ENCODE data around the gene RTP3. TPM values are rescaled to one million over a fixed set of nuclear protein-coding genes. Genes with fewer than 3 reads are reported as not detected.

The RTP3 gene
- total RNA-seq = 0.07 TPM in 1 of 2 replicates, not detected in the other

DNA sequence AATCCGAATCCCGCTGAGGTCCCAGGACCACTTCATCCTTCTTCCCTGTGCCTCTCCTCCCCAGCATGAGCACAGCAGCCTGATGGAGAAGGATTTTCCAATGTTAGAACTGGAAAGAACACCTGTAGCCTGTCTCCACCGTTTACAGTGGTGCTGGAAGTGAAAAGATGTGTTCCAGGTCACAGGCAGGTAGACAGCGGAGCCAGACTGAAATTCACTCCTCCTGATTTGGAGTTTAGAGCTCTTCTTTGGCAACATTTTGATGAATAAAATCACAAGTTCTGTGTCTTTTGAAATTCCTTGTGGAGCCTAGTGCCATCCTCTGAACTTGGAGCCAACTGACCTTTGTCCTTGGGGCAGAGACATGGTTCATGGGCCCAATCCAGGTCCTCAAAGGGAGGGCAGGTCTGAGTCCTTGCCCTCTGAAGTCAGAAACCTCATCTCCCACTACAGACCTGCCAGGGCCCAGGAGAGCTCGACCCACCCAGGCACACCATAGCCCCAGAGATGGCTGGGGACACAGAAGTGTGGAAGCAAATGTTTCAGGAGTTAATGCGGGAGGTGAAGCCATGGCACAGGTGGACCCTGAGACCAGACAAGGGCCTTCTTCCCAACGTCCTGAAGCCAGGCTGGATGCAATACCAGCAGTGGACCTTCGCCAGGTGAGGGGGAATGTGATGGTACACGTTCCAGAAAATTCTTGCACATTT is at the start of gene RTP3:
Gene RTP3, plus strand, starts transcription at position 421 of the 710 bp plus-strand sequence. Its CDS starts 87 bp downstream, at position 508.
- no peak for DNase-seq (ENCODE audit: low read depth, low spot score)

DNA sequence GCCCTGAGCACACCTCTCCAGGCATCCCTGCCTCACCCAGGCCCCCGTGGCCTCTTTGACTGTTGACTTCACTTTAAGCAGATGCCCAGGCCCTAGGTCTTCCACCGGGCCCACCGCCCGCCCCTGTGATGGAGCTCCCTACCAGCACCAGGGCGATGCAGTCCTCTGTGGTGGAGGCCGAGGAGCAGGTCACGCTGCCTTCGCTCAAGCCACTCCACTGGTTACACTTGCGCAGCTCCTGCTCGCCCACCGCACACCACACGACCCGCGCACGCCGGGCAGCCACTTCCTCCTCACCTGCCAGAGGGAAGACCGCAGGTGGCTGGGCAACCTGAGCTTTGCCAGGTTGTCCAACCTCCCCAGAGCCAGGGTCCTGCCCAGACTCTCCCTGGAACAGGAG is 49.1 kb upstream of the RTP3 start:
- no peak for DNase-seq (ENCODE audit: low read depth, low spot score)

- DNase-seq (ENCODE audit: low read depth, low spot score) = no peak
These were observed 47.8 kb upstream of the RTP3 start for GRCh38 chr3:46449755-46450552.

GRCh38 chr3:46453526-46454208 is 44.1 kb upstream of the RTP3 start:
- DNase-seq (ENCODE audit: low read depth, low spot score) = no peak

- no peak for DNase-seq (ENCODE audit: low read depth, low spot score)
These were observed 43.6 kb upstream of the RTP3 start for GRCh38 chr3:46454209-46454595.

DNA sequence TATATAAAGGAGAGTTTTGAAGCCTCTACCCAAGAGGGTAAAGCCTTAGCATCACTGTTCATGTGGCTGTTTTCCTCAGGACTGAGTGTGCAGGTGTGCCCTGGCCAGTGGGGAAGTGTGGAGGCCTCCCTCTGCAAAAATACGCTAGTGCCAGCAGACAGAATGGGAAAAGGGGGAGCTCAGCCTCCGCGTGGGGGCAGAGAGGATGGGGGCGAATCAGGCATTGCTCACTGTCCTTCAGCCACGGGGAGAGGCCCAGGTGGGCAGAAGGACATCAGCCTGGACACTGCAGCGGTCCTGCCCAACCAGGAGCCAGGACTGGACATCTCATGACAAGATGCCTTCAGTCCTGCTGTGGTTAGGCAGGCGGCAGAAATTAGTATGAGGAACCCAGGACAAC is 43.2 kb upstream of the RTP3 start:
- no peak for DNase-seq (ENCODE audit: low read depth, low spot score)

DNA sequence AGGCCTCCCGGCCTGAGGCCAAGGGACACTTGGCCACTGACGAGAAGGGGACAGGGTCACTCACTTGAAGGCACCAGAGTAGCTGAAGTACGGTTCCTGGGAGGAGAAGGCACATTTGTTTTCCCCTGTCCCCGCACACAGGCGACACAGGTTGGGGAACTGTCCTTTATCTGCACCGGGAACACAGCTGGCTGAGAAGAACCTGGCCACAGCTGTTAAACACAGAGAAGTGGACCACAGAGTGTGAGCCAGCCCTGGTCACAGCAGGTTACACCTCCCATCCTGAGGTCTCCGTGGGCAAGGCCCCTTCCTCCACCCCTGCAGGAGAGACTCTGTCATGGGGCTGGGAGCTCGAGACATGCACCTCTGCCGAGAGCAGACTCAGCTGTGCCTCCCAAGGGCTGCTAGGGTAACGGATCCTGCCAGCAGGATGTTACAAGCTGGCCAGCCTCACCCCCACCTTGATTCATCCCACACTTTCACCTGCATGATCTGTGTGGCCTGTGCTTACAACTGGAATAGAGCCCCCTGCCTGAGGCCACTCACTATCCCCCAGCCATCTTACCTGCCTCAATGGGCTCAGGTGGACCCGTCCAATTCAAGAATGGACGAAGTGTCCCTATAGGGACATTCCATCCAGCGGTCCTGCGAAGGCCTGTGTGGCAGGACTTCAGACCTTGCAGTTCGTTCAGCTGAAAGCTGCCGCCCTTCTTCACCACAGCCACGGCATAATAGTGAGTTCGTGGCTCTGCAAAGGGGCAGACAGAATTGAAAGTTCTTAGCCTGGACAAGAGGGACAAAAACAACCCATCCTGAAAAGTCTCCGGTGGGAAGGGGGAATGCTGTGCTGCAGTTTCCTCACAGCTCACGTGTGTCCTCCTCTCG is 42.3 kb upstream of the RTP3 start:
- DNase-seq (ENCODE audit: low read depth, low spot score) = no peak

DNA sequence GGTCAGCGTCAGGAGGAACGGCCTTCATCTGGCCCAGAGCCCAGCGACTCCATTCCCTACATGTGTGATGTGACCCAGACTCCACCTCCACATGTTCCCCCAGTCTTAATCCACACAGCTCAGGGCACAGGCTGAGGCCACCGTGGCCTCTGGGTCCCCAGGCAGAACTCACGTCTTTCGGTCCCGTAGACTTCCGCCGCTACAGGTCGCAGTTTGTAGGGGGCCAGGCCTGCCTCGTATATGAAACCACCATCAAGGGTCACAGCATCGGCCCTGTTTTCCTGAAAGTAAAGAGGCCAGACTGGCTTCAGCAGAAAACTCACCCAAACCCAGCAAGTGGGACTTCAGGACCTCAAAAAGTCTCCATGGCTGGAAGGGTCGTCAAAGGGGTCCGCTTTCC is 41.7 kb upstream of the RTP3 start:
- no peak for DNase-seq (ENCODE audit: low read depth, low spot score)

DNA sequence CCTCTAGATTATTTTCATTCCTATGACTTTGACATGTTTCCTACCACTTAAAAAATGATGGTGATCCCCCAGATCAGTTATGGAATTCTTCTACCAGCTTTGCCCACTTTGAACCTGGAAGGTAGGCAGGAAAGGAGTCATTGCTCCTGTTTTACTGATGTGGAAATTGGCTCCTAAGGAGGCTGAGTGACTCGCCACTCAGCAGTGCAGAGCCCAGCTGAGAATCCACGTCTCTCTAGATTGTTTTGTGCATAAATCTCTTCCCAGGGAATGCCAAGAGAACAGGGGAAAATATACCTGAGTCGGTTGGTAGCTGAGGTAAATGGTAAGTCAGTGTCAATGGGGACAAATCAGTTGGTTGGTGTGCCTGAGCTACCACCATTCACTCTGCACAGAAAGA is 37.7 kb upstream of the RTP3 start:
- no peak for DNase-seq (ENCODE audit: low read depth, low spot score)

DNA sequence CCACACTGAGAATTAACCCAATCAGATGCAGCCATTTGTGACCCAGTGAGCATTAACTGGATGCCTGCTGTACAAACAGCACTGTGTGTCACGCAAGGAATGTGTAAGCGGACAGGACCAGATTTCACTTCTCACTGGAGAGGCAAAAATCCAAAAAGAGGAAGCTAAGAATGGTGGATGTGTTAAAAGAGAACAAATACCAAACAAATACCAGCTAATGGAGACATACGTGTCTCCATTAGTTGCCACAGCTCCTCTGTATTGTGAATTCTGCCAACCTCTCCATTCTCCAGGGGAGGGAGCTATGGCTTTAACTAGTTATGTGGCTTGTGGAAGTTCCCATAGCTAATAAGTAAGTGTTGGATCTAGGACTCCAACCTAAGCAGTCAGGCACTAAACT is 35.7 kb upstream of the RTP3 start:
- no peak for DNase-seq (ENCODE audit: low read depth, low spot score)

GRCh38 chr3:46462511-46462910 is 35.3 kb upstream of the RTP3 start:
- no peak for DNase-seq (ENCODE audit: low read depth, low spot score)

DNA sequence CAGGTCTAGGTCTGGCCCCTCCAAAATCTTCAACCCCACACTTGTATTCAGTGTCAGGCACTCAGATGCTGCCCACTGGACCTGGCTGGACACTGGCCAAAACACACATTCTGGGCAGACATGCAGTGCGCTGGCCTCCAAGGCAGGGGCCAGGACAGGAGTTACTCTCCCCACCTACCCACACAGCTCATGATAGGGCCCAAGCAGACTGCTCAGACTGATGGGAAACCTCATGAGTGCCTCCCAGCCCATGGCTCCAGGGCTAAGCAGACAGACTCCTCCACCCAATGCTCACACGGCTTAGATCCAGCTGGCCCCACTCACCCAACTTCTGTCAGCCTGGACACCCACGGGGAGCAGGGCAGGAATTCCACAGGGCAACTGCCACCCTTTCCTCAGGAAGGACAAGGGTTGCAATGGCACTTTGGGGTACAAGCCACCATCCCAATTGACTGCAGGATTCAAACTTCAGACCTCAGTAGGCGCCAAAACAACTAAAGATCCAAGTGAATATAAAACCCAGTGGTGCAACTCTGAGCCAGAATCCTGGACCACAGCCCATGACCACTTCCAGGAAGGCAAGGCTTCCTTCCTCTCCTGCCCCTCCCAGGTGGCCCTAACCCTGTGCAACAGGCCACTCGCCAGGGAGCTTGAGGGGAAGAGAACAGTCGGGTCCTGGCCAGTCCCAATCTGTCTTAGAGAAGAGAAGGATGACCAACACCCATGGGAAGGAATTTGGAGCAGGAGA is 34.5 kb upstream of the RTP3 start:
- DNase-seq (ENCODE audit: low read depth, low spot score) = no peak

- no peak for DNase-seq (ENCODE audit: low read depth, low spot score)
These were observed 33.9 kb upstream of the RTP3 start for GRCh38 chr3:46463868-46464241.

DNA sequence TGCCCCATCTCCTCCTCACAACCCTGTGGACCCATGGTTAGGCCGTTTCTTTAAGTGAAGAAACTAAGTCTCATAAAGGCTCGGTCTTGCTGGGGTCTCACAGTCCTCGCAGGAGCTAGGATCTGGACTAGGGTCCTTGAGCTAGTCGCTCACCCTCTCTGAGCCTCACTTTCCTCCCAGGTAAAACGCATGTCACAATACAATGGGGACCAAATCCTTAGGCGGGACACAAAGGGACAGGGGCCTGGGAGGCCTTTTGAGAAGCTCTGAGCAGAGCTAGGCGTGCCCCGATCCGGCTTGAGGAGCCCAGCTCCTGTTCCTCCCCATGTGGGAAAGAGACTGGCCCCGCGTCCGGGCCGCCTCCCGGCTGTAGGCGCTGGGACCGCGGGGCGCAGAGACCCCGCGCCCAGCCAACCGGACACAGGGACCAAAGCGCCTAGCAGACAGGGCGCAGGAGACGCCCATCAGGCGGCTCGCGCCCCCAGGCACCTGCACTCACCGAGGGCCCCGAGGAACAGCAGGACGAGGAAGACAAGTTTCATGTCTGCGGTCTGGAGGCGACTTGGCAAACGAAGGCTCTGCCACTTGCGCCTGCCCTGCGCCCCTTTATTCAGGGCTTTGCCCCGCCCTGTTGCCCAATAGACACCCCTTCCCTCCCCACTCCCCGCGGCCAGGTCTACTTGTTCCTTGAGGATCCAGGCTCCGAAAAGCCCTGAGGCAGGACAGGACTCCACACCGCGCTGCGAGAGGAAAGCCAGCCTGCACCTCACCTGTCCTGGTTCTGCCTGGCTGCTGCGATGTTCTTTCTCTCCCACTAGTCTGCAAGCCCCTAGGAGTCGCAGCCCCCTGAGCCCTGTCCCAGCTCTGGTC is 33.2 kb upstream of the RTP3 start, which contains the start of gene LTF:
Gene LTF, minus strand, starts transcription at position 580 of the 870 bp plus-strand sequence. Its CDS starts 38 bp downstream, at position 542.
- DNase-seq (ENCODE audit: low read depth, low spot score) = no peak

GRCh38 chr3:46465196-46465520 is 32.6 kb upstream of the RTP3 start:
- no peak for DNase-seq (ENCODE audit: low read depth, low spot score)

GRCh38 chr3:46466273-46466672 is 31.5 kb upstream of the RTP3 start:
- DNase-seq (ENCODE audit: low read depth, low spot score) = no peak

- DNase-seq (ENCODE audit: low read depth, low spot score) = no peak
These were observed 30.8 kb upstream of the RTP3 start for GRCh38 chr3:46466871-46467403.

GRCh38 chr3:46467562-46467961 is 30.2 kb upstream of the RTP3 start:
- DNase-seq (ENCODE audit: low read depth, low spot score) = no peak
